HG03103 (cell line): ENCODE data around the gene CUTC.
"Not testable (repeated sequence)": the region's sequence is repeated elsewhere in the genome, so short reads cannot be mapped to it uniquely, and the experiment has no call there.

Source experiments
- ATAC-seq: cut with Tn5 transposase; IDR thresholded peaks from one replicate; pipeline ENCODE4 v1.9.1; 2021; ENCODE audit warnings: low read depth; ENCODE audit not compliant: unreplicated experiment

Gene CUTC, protein sequence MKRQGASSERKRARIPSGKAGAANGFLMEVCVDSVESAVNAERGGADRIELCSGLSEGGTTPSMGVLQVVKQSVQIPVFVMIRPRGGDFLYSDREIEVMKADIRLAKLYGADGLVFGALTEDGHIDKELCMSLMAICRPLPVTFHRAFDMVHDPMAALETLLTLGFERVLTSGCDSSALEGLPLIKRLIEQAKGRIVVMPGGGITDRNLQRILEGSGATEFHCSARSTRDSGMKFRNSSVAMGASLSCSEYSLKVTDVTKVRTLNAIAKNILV

GRCh38 chr10:99732033-99732842 is at the start of gene CUTC, which contains the start of gene COX15:
CUTC (plus strand) TSS chr10:99732234; CDS start chr10:99732349, 115 bp downstream.
COX15 (minus strand) TSS chr10:99732127; CDS start chr10:99732049, 78 bp downstream.
- ATAC-seq, result peak; percentile 84

DNA sequence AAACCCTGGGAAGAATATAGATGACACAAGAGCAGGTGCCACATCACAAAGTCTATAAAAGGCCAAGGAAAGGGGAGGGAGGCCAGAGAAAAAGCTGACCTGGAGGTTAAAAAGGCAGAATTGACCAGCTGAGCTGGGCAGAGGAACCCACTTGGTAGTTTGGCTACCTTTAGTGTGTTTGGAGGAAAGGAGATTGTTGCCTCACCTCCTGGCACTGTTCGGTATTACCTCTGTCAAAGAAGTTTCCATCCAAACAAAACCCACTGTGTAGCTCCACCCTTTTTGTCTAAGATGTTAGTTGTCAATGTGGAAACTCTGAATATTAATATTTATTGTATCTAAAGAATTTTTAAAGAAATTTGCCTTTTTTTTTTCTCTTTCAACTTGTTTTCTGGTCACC is 49.3 kb upstream of the CUTC start:
- no peak for ATAC-seq

GRCh38 chr10:99685597-99685967 is 46.5 kb upstream of the CUTC start:
- no peak for ATAC-seq

- no peak for ATAC-seq
Measured at GRCh38 chr10:99689461-99689860, 42.6 kb upstream of the CUTC start.

DNA sequence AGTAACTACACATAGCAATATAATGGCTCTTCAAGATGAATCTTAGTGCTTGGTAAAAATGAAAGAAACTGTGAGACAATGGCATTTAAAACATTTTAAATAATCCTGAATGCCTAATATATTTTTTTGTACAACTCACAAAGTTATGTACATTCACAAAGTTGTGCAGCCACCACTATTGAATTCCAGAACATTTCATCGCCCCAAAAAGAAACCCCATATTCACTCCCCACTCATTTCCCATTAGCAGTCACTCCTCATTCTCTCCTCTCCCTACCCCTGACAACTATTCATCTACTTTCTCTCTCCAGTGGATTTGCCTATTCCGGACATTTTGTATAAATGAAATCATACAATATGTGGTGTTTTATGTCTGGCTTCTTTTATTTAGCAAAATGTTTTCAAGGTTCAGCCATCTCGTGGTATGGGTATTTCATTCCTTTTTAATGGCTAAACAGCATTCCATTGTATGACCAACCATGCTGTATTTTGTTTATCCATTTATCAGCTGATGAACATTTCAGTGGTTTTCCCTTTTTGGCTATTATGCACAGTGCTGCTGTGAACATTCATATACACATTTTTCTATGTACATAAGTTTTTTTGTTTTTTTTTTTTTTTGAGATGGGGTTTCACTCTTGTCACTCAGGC is 38.0 kb upstream of the CUTC start:
- no peak for ATAC-seq

DNA sequence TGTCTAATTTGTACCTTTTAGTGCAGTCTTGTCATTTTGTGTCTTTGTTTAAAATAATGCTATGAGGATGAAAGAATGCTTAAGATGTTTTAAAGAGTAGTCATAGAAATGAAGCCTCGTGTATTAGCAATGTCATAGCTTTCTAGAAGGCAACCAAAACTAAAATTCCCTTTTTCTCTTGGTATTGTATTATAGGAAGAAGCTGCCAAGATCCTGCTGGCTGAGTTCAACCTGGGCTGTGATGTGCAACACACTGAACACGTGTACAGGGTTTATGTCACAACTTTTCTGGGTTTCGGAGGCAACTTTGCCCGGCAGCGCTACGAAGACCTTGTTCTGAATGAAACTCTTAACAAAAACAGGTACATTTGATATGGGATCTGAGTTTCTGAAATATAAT is 36.3 kb upstream of the CUTC start:
- ATAC-seq, result no peak

GRCh38 chr10:99698504-99699080 is 33.4 kb upstream of the CUTC start:
- no peak for ATAC-seq

GRCh38 chr10:99700649-99701048 is 31.4 kb upstream of the CUTC start:
- no peak for ATAC-seq

- no peak for ATAC-seq
Measured at GRCh38 chr10:99708428-99709012, 23.5 kb upstream of the CUTC start.

- ATAC-seq, result peak; percentile 54
Measured at GRCh38 chr10:99709480-99710229, 22.4 kb upstream of the CUTC start.

DNA sequence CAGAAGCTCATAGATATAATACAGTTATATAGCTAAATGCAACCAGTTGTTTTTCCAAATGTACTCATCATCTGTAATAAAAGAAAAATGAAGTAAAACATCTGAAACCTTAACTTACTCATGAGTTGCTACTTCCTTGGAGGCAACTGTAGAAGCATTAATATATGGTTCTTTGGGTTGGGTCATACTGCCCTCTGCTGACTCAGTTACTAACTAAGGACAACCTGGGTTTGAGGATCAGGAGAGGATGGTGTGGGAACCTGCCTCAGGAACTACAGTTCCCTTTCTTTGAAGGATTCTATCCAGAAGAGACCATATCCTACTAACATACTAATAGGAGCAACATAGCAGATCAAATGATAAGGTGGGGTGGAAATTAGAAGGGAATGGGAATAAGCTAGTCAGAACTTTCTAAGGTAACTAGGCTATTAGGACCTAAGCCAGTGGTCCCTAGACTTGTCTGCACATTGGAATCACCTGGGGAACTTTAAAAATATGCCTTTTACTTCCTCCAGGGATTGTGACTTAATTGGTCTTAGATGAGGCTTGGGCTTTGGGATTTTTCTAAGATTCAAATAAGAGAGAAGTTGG is 20.8 kb upstream of the CUTC start:
- ATAC-seq, result no peak

DNA sequence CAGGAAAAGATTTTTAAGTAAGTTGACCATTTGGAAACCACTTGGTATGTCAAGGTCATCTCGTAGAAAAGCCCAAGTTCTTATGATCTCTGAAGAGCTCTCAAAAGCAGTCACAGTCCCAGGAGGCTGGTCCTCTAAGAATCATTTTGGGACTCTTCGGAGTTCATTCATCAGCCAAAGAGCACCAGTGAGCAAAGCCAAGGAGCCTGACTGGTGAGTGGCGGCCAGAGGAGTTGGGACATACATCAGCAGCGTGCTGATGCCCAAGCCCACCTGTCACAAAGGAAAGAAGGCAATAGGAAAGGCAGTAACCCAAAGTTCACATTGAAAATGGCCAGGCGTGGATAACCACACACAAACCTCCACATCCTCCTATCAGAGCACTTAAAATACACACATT is 17.6 kb upstream of the CUTC start:
- ATAC-seq, result no peak

GRCh38 chr10:99720387-99720786 is 11.6 kb upstream of the CUTC start:
- ATAC-seq, result no peak

GRCh38 chr10:99730026-99730425 is 2.0 kb upstream of the CUTC start:
- no peak for ATAC-seq

- ATAC-seq, result no peak
Measured at GRCh38 chr10:99731306-99732032, 565 bp upstream of the CUTC start.

GRCh38 chr10:99733366-99733765 is 1.3 kb downstream of the CUTC start:
- ATAC-seq, result no peak

- ATAC-seq, result not testable (repeated sequence)
Measured at GRCh38 chr10:99734111-99734510, 2.1 kb downstream of the CUTC start.

GRCh38 chr10:99740260-99740659 is 8.2 kb downstream of the CUTC start:
- ATAC-seq, result no peak

DNA sequence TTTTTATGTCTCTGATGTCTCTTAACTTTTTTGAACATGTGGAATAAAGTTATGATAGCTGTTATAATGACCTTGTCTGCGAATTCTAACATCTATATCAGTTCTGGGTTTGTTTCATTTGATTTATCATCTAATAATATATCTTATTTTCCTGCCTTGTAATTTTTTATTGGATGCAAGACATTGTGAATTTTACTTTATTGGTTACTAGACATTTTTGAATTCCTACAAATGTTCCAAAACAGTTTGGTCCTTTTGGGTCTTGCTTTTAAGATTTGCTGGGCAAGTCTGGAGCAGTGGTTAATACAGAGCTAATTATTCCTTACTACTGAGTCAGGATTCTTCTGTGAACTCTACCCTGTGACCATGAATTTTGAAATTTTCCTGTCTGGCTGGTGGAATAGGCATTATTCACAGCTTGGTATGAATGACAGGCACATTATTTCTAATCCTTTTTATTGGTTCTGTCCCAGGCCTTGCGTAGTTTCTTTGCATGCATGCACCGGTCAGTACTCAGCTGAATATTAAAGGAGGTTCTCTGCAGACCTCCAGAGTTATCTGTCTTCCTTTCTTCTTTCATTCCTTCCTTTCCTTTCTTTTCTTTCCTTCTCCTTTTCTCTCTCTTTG is 9.0 kb downstream of the CUTC start:
- no peak for ATAC-seq
